ENCODE measurements around the gene VWDE.

The VWDE gene

DNA sequence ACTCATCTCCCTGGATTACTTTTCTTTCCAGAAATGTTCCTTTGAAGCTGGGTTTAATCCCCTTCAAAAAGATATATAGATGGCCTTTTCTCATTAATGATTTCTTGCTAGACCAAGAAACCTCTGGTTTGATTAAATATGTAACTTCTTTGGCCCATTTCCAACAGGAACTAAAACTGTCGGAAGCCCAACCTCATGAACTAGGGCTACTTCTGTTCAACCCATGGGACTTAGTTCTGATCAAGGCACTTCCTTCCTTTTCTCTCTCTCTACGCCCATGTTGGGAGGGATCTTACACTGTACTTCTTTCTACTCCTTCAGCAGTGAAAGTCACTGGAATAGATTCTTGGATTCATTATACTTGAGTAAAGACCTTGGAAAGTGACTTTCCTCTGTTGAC lies 109.0 kb downstream of the VWDE start:
- Histone ChIP-seq H3K9me3 (ENCODE audit: control insufficient read depth in 1 of 2, low read length in 2 of 2) (peaks cover 5% of the 10 kb centered on the region in 2 donors), H3K9ac (ENCODE audit: low read depth in 1 of 2, low read length in 2 of 2) (no peak overlapping the region), H3K4me3 (ENCODE audit: low read depth in 1 of 2, low read length in 2 of 2) (no peak overlapping the region), H3K27me3 (ENCODE audit: control insufficient read depth in 1 of 2, insufficient read depth in 2 of 2, low read length in 2 of 2) (no peaks in the 10 kb centered on the region), H3K36me3 (ENCODE audit: control insufficient read depth in 1 of 2, insufficient read depth in 2 of 2, low read length in 2 of 2) (no peaks in the 10 kb centered on the region), H3K4me1 (ENCODE audit: control insufficient read depth in 1 of 2, insufficient read depth in 2 of 2, low read length in 2 of 2) (no peaks in the 10 kb centered on the region), H3K27ac (ENCODE audit: low read depth, low read length) (no peak overlapping the region)

- no peaks in the 10 kb centered on the region for H3K36me3 ChIP-seq (ENCODE audit: control insufficient read depth in 1 of 2, insufficient read depth in 2 of 2, low read length in 2 of 2)
- no peaks in the 10 kb centered on the region for H3K4me1 ChIP-seq (ENCODE audit: control insufficient read depth in 1 of 2, insufficient read depth in 2 of 2, low read length in 2 of 2)
- H3K4me3 ChIP-seq (ENCODE audit: low read depth in 1 of 2, low read length in 2 of 2) = no peak overlapping the region
- no peaks in the 10 kb centered on the region for H3K27me3 ChIP-seq (ENCODE audit: control insufficient read depth in 1 of 2, insufficient read depth in 2 of 2, low read length in 2 of 2)
- peaks cover 5% of the 10 kb centered on the region in 2 donors for H3K9me3 ChIP-seq (ENCODE audit: control insufficient read depth in 1 of 2, low read length in 2 of 2)
- no peak overlapping the region for H3K9ac ChIP-seq (ENCODE audit: low read depth in 1 of 2, low read length in 2 of 2)
- no peak overlapping the region for H3K27ac ChIP-seq (ENCODE audit: low read depth, low read length)
These were observed 111.8 kb downstream of the VWDE start for GRCh38 chr7:12291870-12292269.

- H3K9me3 ChIP-seq (ENCODE audit: control insufficient read depth in 1 of 2, low read length in 2 of 2) = peaks cover 5% of the 10 kb centered on the region in 2 donors
- H3K9ac ChIP-seq (ENCODE audit: low read depth in 1 of 2, low read length in 2 of 2) = no peak overlapping the region
- H3K27me3 ChIP-seq (ENCODE audit: control insufficient read depth in 1 of 2, insufficient read depth in 2 of 2, low read length in 2 of 2) = no peaks in the 10 kb centered on the region
- H3K4me3 ChIP-seq (ENCODE audit: low read depth in 1 of 2, low read length in 2 of 2) = no peak overlapping the region
- no peaks in the 10 kb centered on the region for H3K4me1 ChIP-seq (ENCODE audit: control insufficient read depth in 1 of 2, insufficient read depth in 2 of 2, low read length in 2 of 2)
- H3K36me3 ChIP-seq (ENCODE audit: control insufficient read depth in 1 of 2, insufficient read depth in 2 of 2, low read length in 2 of 2) = no peaks in the 10 kb centered on the region
- no peak overlapping the region for H3K27ac ChIP-seq (ENCODE audit: low read depth, low read length)
These were observed 112.9 kb downstream of the VWDE start for GRCh38 chr7:12290761-12291160.

GRCh38 chr7:12289996-12290395 lies 113.7 kb downstream of the VWDE start:
- Histone ChIP-seq H3K27ac (ENCODE audit: low read depth, low read length) (no peak overlapping the region), H3K27me3 (ENCODE audit: control insufficient read depth in 1 of 2, insufficient read depth in 2 of 2, low read length in 2 of 2) (no peaks in the 10 kb centered on the region), H3K9ac (ENCODE audit: low read depth in 1 of 2, low read length in 2 of 2) (no peak overlapping the region), H3K4me1 (ENCODE audit: control insufficient read depth in 1 of 2, insufficient read depth in 2 of 2, low read length in 2 of 2) (no peaks in the 10 kb centered on the region), H3K36me3 (ENCODE audit: control insufficient read depth in 1 of 2, insufficient read depth in 2 of 2, low read length in 2 of 2) (no peaks in the 10 kb centered on the region), H3K9me3 (ENCODE audit: control insufficient read depth in 1 of 2, low read length in 2 of 2) (peaks cover 5% of the 10 kb centered on the region in 2 donors), H3K4me3 (ENCODE audit: low read depth in 1 of 2, low read length in 2 of 2) (no peak overlapping the region)

GRCh38 chr7:12287901-12288300 lies 115.8 kb downstream of the VWDE start:
- H3K27me3 ChIP-seq (ENCODE audit: control insufficient read depth in 1 of 2, insufficient read depth in 2 of 2, low read length in 2 of 2) = no peaks in the 10 kb centered on the region
- no peaks in the 10 kb centered on the region for H3K4me1 ChIP-seq (ENCODE audit: control insufficient read depth in 1 of 2, insufficient read depth in 2 of 2, low read length in 2 of 2)
- H3K4me3 ChIP-seq (ENCODE audit: low read depth in 1 of 2, low read length in 2 of 2) = no peak overlapping the region
- no peaks in the 10 kb centered on the region for H3K36me3 ChIP-seq (ENCODE audit: control insufficient read depth in 1 of 2, insufficient read depth in 2 of 2, low read length in 2 of 2)
- H3K27ac ChIP-seq (ENCODE audit: low read depth, low read length) = no peak overlapping the region
- no peak overlapping the region for H3K9ac ChIP-seq (ENCODE audit: low read depth in 1 of 2, low read length in 2 of 2)
- H3K9me3 ChIP-seq (ENCODE audit: control insufficient read depth in 1 of 2, low read length in 2 of 2) = peaks cover 5% of the 10 kb centered on the region in 2 donors

DNA sequence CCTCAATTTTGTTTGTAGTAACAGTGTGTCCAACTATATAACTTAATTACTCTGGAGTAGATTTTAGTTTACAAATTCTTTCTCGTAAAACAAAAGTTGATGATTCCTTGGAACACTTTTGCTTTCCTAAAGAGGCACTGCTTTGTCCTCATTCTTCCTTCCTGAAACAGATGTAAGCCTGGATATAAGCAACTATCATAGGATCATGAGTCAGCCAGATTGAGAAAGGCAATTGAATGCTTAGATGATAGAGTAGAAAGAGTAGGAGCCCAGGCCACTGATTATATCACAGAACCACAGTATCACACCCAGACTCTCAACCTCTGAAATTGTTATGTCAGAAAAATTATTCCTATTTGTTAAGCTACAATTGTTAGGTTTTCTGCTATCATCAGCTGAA lies 122.6 kb downstream of the VWDE start:
- H3K9ac ChIP-seq (ENCODE audit: low read depth in 1 of 2, low read length in 2 of 2) = no peak overlapping the region
- no peaks in the 10 kb centered on the region for H3K4me1 ChIP-seq (ENCODE audit: control insufficient read depth in 1 of 2, insufficient read depth in 2 of 2, low read length in 2 of 2)
- peaks cover 0 to 3% of the 10 kb centered on the region in 2 donors for H3K27me3 ChIP-seq (ENCODE audit: control insufficient read depth in 1 of 2, insufficient read depth in 2 of 2, low read length in 2 of 2)
- no peaks in the 10 kb centered on the region for H3K9me3 ChIP-seq (ENCODE audit: control insufficient read depth in 1 of 2, low read length in 2 of 2)
- H3K36me3 ChIP-seq (ENCODE audit: control insufficient read depth in 1 of 2, insufficient read depth in 2 of 2, low read length in 2 of 2) = no peaks in the 10 kb centered on the region
- H3K27ac ChIP-seq (ENCODE audit: low read depth, low read length) = no peak overlapping the region
- H3K4me3 ChIP-seq (ENCODE audit: low read depth in 1 of 2, low read length in 2 of 2) = no peak overlapping the region

Data from duodenal mucosa (tissue), 2 donors.